Small intestine (tissue), 7 donors: ENCODE measurements around the gene UBN1. TPM values are rescaled to one million over a fixed set of nuclear protein-coding genes. Genes with fewer than 3 reads are reported as not detected.

Experiments
- DNase-seq, 2 donors: peaks; one replicate each; pipeline versions ENCODE4 v3.0.0 to v3.0.0-alpha.2; 2013
- FAIRE-seq: peaks from 2 replicates; lab custom pipeline; 2012; peaks lifted over from hg19 to GRCh38; lab: Jason Lieb, UNC
- H3K27ac ChIP-seq, 3 donors: one replicate each; pipeline ENCODE4 v1.5.1; 2013; ENCODE audit warnings: low read length in 2 of 3, mild to moderate bottlenecking in 2 of 3, control low read depth in 1 of 3, inconsistent platforms in 1 of 3, low read depth in 1 of 3, moderate library complexity in 1 of 3
- H3K27me3 ChIP-seq, 3 donors: one replicate each; pipeline ENCODE4 v1.6.1; 2013; ENCODE audit warnings: low read length in 3 of 3, inconsistent platforms in 1 of 3; ENCODE audit not compliant: control insufficient read depth in 3 of 3, insufficient read depth in 3 of 3
- H3K36me3 ChIP-seq, 3 donors: one replicate each; pipeline ENCODE4 v1.6.1; 2013; ENCODE audit warnings: low read length in 3 of 3, inconsistent platforms in 1 of 3, low read depth in 1 of 3, mild to moderate bottlenecking in 1 of 3, moderate library complexity in 1 of 3; ENCODE audit not compliant: control insufficient read depth in 3 of 3, insufficient read depth in 2 of 3
- H3K4me1 ChIP-seq, 3 donors: one replicate each; pipeline ENCODE4 v1.6.1; 2013; ENCODE audit warnings: low read length in 2 of 3, inconsistent platforms in 1 of 3, low read depth in 1 of 3, mild to moderate bottlenecking in 1 of 3, moderate library complexity in 1 of 3; ENCODE audit not compliant: control insufficient read depth in 3 of 3, insufficient read depth in 2 of 3
- H3K4me3 ChIP-seq, 3 donors: one replicate each; pipeline ENCODE4 v1.5.1; 2013; ENCODE audit warnings: low read length in 3 of 3, control low read depth in 1 of 3, inconsistent platforms in 1 of 3, low read depth in 1 of 3, mild to moderate bottlenecking in 1 of 3, moderate library complexity in 1 of 3
- H3K9me3 ChIP-seq, 2 donors: one replicate each; pipeline ENCODE4 v1.6.1; 2013; ENCODE audit warnings: low read depth in 1 of 2, low read length in 1 of 2; ENCODE audit not compliant: control insufficient read depth in 2 of 2, insufficient read depth in 1 of 2
- WGBS, 3 donors: extraction: QIAGEN DNeasy Blood & Tissue Kit; methylation state at CpG; one replicate each; pipeline ENCODE4 v1.1.7; 2013; 5-methylcytosine and 5-hydroxymethylcytosine counted together
- polyA plus RNA-seq, 4 donors: library from polyadenylated mRNA; stranded (reverse) in 3 of 4; unstranded in 1 of 4; fragments of 200-250 nt in 3 of 4; fragments of 120-200 nt in 1 of 4; gene quantifications; one replicate each; pipeline versions ENCODE4 v1.2.1 to v1.2.3, GENCODE V29; 2013
- donor health status: healthy with polysubstance abuse.
- donor health status: control.
- donor health status: control.
- donor health status: Bipolar disorder and iron deficiency.
- donor health status: healthy.

Gene UBN1
- polyA plus RNA-seq, 4 donors: 12.3 to 39.8 (median 16.8) TPM

- Histone ChIP-seq H3K4me1 (no peaks in the 10 kb centered on the region), H3K27ac (no peak overlapping the region), H3K9me3 (no peaks in the 10 kb centered on the region), H3K36me3 (peaks cover 0 to 72% (median 2%) of the 10 kb centered on the region in 3 donors), H3K27me3 (no peaks in the 10 kb centered on the region), H3K4me3 (no peak overlapping the region)
- WGBS, 3 donors: 85 to 87% (median 85%) methylated on average over 16 of the region's 16 CpGs
- no peak for DNase-seq
- no peak for FAIRE-seq
Observed at GRCh38 chr16:4904108-4904941, 57.0 kb downstream of the UBN1 start.

- no peak for FAIRE-seq
- 88 to 93% (median 89%) methylated on average over 14 of the region's 14 CpGs for WGBS, 3 donors
- H3K4me3 ChIP-seq: no peak overlapping the region
Observed at GRCh38 chr16:4904942-4905615, 57.8 kb downstream of the UBN1 start.

GRCh38 chr16:4908854-4909401 lies 61.6 kb downstream of the UBN1 start:
- Histone ChIP-seq H3K27ac (no peak overlapping the region), H3K27me3 (no peaks in the 10 kb centered on the region), H3K4me1 (peaks cover 0 to 4% (median 0%) of the 10 kb centered on the region in 3 donors), H3K4me3 (no peak overlapping the region), H3K36me3 (peaks cover 0 to 51% (median 0%) of the 10 kb centered on the region in 3 donors), H3K9me3 (no peaks in the 10 kb centered on the region)
- DNase-seq: no peak
- FAIRE-seq: no peak
- WGBS, 3 donors: 61 to 86% (median 81%) methylated on average over 3 to 5 of the region's 5 CpGs

More at GRCh38 chr16:4904942-4905615, 57.8 kb downstream of the UBN1 start:
- H3K4me1 ChIP-seq: no peaks in the 10 kb centered on the region
- H3K36me3 ChIP-seq: peaks cover 0 to 73% (median 2%) of the 10 kb centered on the region in 3 donors
- no peaks in the 10 kb centered on the region for H3K27me3 ChIP-seq
- no peak overlapping the region for H3K27ac ChIP-seq
- H3K9me3 ChIP-seq: no peaks in the 10 kb centered on the region
- no peak for DNase-seq

GRCh38 chr16:4909825-4910224 lies 62.5 kb downstream of the UBN1 start:
- FAIRE-seq (no peak), DNase-seq (no peak)
- 86 to 91% (median 90%) methylated on average over 7 of the region's 7 CpGs for WGBS, 3 donors
- H3K4me3 ChIP-seq: no peak overlapping the region
- H3K27ac ChIP-seq: no peak overlapping the region
- H3K9me3 ChIP-seq: no peaks in the 10 kb centered on the region
- H3K36me3 ChIP-seq: peaks cover 0 to 50% (median 0%) of the 10 kb centered on the region in 3 donors
- peaks cover 0 to 4% (median 0%) of the 10 kb centered on the region in 3 donors for H3K4me1 ChIP-seq
- no peaks in the 10 kb centered on the region for H3K27me3 ChIP-seq

- WGBS, 3 donors: 88 to 90% (median 89%) methylated on average over 12 of the region's 12 CpGs
- no peak for FAIRE-seq
- Histone ChIP-seq H3K36me3 (peaks cover 0 to 49% (median 0%) of the 10 kb centered on the region in 3 donors), H3K4me3 (no peak overlapping the region), H3K4me1 (peaks cover 0 to 10% (median 0%) of the 10 kb centered on the region in 3 donors), H3K27ac (no peak overlapping the region), H3K9me3 (no peaks in the 10 kb centered on the region), H3K27me3 (no peaks in the 10 kb centered on the region)
- no peak for DNase-seq
Observed at GRCh38 chr16:4910828-4911227, 63.5 kb downstream of the UBN1 start.

GRCh38 chr16:4911970-4912386 lies 64.7 kb downstream of the UBN1 start:
- 45 to 76% (median 68%) methylated on average over 6 of the region's 6 CpGs for WGBS, 3 donors
- no peaks in the 10 kb centered on the region for H3K9me3 ChIP-seq
- H3K27me3 ChIP-seq: no peaks in the 10 kb centered on the region
- peaks cover 0 to 47% (median 0%) of the 10 kb centered on the region in 3 donors for H3K36me3 ChIP-seq
- DNase-seq (peak; percentile 62 to 65), FAIRE-seq (no peak)
- H3K4me1 ChIP-seq: peaks cover 0 to 10% (median 0%) of the 10 kb centered on the region in 3 donors
- H3K27ac ChIP-seq: peak overlapping the region in 1 of 3 donors; percentile 29
- H3K4me3 ChIP-seq: no peak overlapping the region

- Histone ChIP-seq H3K4me1 (peaks cover 0 to 10% (median 0%) of the 10 kb centered on the region in 3 donors), H3K4me3 (no peak overlapping the region), H3K36me3 (peaks cover 0 to 47% (median 0%) of the 10 kb centered on the region in 3 donors), H3K27me3 (no peaks in the 10 kb centered on the region), H3K9me3 (no peaks in the 10 kb centered on the region), H3K27ac (no peak overlapping the region)
- no peak for DNase-seq
- no peak for FAIRE-seq
- WGBS, 3 donors: 72 to 78% (median 75%) methylated on average over 7 of the region's 7 CpGs
Observed at GRCh38 chr16:4913130-4913773, 66.0 kb downstream of the UBN1 start.
